Osteoblast (primary cell): ENCODE measurements around the gene IZUMO2. TPM values are rescaled to one million over a fixed set of nuclear protein-coding genes. Genes with fewer than 3 reads are reported as not detected.

Experiments
- DNase-seq: peaks from one replicate; pipeline ENCODE4 v3.0.0; 2011; ENCODE audit warnings: low spot score, mixed read lengths; ENCODE audit not compliant: insufficient read length; ENCODE audit errors: missing footprints
- H2AFZ ChIP-seq: 2 replicates; pipeline ENCODE4 v1.6.0; 2011; ENCODE audit warnings: mild to moderate bottlenecking, low read length
- H3K27ac ChIP-seq: 2 replicates; pipeline ENCODE4 v1.5.1; 2011; ENCODE audit warnings: mild to moderate bottlenecking, low read depth, low read length, moderate library complexity
- H3K27me3 ChIP-seq: 2 replicates; pipeline ENCODE4 v1.6.0; 2012; ENCODE audit warnings: mild to moderate bottlenecking, control low read depth, inconsistent platforms, low read length, moderate library complexity; ENCODE audit not compliant: insufficient read depth
- H3K36me3 ChIP-seq: 2 replicates; pipeline ENCODE4 v1.5.1; 2011; ENCODE audit warnings: mild to moderate bottlenecking, low read length, control low read depth, moderate library complexity; ENCODE audit not compliant: insufficient read depth
- H3K4me1 ChIP-seq: 2 replicates; pipeline ENCODE4 v1.5.1; 2011; ENCODE audit warnings: mild to moderate bottlenecking, low read length, control low read depth, moderate library complexity; ENCODE audit not compliant: insufficient read depth
- H3K4me2 ChIP-seq: 2 replicates; pipeline ENCODE4 v1.6.0; 2011; ENCODE audit warnings: mild to moderate bottlenecking, low read length; ENCODE audit not compliant: insufficient read depth
- H3K4me3 ChIP-seq: fragments of 200-600 bp; sonication (generic); 3 replicates; pipeline ENCODE4 v1.5.1; 2012; ENCODE audit warnings: mild to moderate bottlenecking, low read length, inconsistent platforms; ENCODE audit not compliant: insufficient read depth
- H3K79me2 ChIP-seq: 2 replicates; pipeline ENCODE4 v1.6.0; 2012; ENCODE audit warnings: mild to moderate bottlenecking, low read length, control low read depth, inconsistent platforms; ENCODE audit not compliant: insufficient read depth
- H3K9me3 ChIP-seq: 2 replicates; pipeline ENCODE4 v1.5.1; 2011; ENCODE audit warnings: low read depth, low read length, control low read depth
- H4K20me1 ChIP-seq: 2 replicates; pipeline ENCODE4 v1.6.0; 2012; ENCODE audit warnings: mild to moderate bottlenecking, low read length, control low read depth; ENCODE audit not compliant: insufficient read depth
- CTCF ChIP-seq: IDR thresholded peaks from 2 replicates; pipeline ENCODE4 v1.5.1; 2011; ENCODE audit warnings: mild to moderate bottlenecking, low read depth, low read length, moderate library complexity; ENCODE audit errors: extremely low read depth
- total RNA-seq: library from RNA; depleted of rRNA; stranded (reverse); fragments of >200 nt; gene quantifications from 2 replicates; pipeline ENCODE4 v1.2.3, GENCODE V29; 2012

The IZUMO2 gene
- total RNA-seq, 1 donor = not detected

DNA sequence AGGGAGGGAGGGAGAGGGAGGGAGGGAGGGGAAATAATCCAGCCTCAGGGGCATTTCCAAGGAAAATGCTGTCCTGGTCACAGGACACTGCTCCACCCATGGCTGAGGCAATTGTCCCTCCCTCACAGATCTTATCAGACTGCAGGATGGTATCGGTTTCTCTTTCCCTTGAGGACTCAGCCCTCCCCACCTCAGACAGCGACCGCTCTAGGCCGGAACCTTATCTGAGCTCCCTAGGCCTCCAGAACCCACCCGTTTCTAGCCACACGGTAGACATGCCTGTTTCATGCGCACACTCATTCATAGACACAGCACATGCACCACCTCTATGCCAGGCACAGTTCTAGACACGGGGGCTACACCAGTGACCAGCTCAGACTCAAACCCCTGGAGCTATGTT is 10.0 kb upstream of the IZUMO2 start:
- no peaks in the 10 kb centered on the region for H3K9me3 ChIP-seq
- no peak overlapping the region for H3K4me3 ChIP-seq
- H3K79me2 ChIP-seq = no peaks in the 10 kb centered on the region
- H3K27ac ChIP-seq = no peak overlapping the region
- H3K4me2 ChIP-seq = no peak overlapping the region
- no peak overlapping the region for H2AFZ ChIP-seq
- H3K4me1 ChIP-seq = no peaks in the 10 kb centered on the region
- H3K36me3 ChIP-seq = no peaks in the 10 kb centered on the region
- H3K27me3 ChIP-seq = no peaks in the 10 kb centered on the region
- no peak for TF ChIP-seq CTCF
- H4K20me1 ChIP-seq = no peaks in the 10 kb centered on the region
- no peak for DNase-seq

DNA sequence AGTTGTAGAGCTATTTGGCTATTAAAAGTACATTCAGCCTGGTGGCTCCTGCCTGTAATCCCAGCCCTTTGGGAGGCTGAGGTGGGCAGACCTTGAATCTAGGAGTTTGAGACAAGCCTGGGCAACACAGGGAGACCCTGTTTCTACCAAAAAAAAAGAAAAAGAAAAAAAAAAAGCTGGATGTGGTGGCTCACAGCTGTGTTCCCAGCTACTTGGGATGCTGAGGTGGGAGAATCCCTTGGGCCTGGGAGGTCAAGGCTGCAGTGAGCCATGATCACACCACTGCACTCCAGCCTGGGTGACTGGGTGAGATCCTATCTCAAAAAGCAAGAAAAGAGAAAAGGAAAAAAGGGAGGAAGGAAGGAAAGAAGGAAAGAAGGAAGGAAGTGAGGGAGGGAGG is 9.6 kb upstream of the IZUMO2 start:
- no peaks in the 10 kb centered on the region for H3K4me1 ChIP-seq
- H3K4me2 ChIP-seq = no peak overlapping the region
- H2AFZ ChIP-seq = no peak overlapping the region
- H3K36me3 ChIP-seq = no peaks in the 10 kb centered on the region
- DNase-seq = no peak
- H3K79me2 ChIP-seq = no peaks in the 10 kb centered on the region
- H3K4me3 ChIP-seq = no peak overlapping the region
- no peaks in the 10 kb centered on the region for H4K20me1 ChIP-seq
- no peaks in the 10 kb centered on the region for H3K9me3 ChIP-seq
- no peak overlapping the region for H3K27ac ChIP-seq
- TF ChIP-seq CTCF = no peak
- H3K27me3 ChIP-seq = no peaks in the 10 kb centered on the region

- Histone ChIP-seq H4K20me1 (no peaks in the 10 kb centered on the region), H3K4me3 (no peak overlapping the region), H3K27me3 (no peaks in the 10 kb centered on the region), H3K4me1 (no peaks in the 10 kb centered on the region), H3K36me3 (no peaks in the 10 kb centered on the region), H2AFZ (no peak overlapping the region), H3K9me3 (no peaks in the 10 kb centered on the region), H3K27ac (no peak overlapping the region), H3K4me2 (no peak overlapping the region), H3K79me2 (no peaks in the 10 kb centered on the region)
- no peak for TF ChIP-seq CTCF
- DNase-seq = no peak
Measured at GRCh38 chr19:50171752-50172151, 8.7 kb upstream of the IZUMO2 start.

GRCh38 chr19:50167314-50167721 is 4.2 kb upstream of the IZUMO2 start:
- DNase-seq = no peak
- Histone ChIP-seq H3K4me2 (no peak overlapping the region), H3K27ac (no peak overlapping the region), H3K27me3 (no peaks in the 10 kb centered on the region), H3K4me1 (no peaks in the 10 kb centered on the region), H2AFZ (no peak overlapping the region), H3K36me3 (no peaks in the 10 kb centered on the region), H3K79me2 (no peaks in the 10 kb centered on the region), H3K9me3 (no peaks in the 10 kb centered on the region), H4K20me1 (no peaks in the 10 kb centered on the region), H3K4me3 (no peak overlapping the region)
- no peak for TF ChIP-seq CTCF
